22Rv1 (cell line): ENCODE data around the gene BCAP31.

Experiments used
- ZFX ChIP-seq: fragments of 450-650 bp; IDR thresholded peaks from 2 replicates; pipeline ENCODE4 v1.6.1; 2017; ENCODE audit warnings: antibody characterized with exemption, borderline replicate concordance
- TF ChIP-seq, protein P1 (sequence below): fragments of 450-650 bp; IDR thresholded peaks from 2 replicates; pipeline ENCODE4 v1.5.1; 2017; ENCODE audit warnings: mild to moderate bottlenecking

DNA sequence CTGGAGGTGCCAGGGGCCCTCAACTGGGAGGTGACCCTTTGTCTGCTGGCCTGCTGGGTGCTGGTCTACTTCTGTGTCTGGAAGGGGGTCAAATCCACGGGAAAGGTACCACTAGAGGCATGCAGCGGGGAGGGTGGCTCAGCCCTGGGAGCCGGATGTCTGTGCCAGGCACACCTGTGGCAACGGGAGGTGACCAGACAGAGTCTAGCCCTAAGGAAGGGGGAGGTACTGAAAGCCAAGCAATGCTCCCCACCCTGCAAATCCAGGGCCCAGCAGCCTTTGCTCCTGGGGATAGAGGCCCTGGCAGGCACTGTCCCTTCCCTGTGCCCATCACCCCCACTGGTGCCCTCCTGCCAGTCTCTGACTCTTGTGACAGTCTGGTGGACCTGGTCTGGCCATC lies 32.2 kb downstream of the BCAP31 start:
- TF ChIP-seq, protein P1, sequence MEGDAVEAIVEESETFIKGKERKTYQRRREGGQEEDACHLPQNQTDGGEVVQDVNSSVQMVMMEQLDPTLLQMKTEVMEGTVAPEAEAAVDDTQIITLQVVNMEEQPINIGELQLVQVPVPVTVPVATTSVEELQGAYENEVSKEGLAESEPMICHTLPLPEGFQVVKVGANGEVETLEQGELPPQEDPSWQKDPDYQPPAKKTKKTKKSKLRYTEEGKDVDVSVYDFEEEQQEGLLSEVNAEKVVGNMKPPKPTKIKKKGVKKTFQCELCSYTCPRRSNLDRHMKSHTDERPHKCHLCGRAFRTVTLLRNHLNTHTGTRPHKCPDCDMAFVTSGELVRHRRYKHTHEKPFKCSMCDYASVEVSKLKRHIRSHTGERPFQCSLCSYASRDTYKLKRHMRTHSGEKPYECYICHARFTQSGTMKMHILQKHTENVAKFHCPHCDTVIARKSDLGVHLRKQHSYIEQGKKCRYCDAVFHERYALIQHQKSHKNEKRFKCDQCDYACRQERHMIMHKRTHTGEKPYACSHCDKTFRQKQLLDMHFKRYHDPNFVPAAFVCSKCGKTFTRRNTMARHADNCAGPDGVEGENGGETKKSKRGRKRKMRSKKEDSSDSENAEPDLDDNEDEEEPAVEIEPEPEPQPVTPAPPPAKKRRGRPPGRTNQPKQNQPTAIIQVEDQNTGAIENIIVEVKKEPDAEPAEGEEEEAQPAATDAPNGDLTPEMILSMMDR = no peak
- TF ChIP-seq ZFX = no peak
